HG02678 (cell line): Measurements from ENCODE around the gene SUPT7L.

Experiments used
- ATAC-seq: cut with Tn5 transposase; IDR thresholded peaks from one replicate; pipeline ENCODE4 v1.9.1; 2021; ENCODE audit warnings: mild to moderate bottlenecking, moderate library complexity; ENCODE audit not compliant: unreplicated experiment

Gene SUPT7L, protein sequence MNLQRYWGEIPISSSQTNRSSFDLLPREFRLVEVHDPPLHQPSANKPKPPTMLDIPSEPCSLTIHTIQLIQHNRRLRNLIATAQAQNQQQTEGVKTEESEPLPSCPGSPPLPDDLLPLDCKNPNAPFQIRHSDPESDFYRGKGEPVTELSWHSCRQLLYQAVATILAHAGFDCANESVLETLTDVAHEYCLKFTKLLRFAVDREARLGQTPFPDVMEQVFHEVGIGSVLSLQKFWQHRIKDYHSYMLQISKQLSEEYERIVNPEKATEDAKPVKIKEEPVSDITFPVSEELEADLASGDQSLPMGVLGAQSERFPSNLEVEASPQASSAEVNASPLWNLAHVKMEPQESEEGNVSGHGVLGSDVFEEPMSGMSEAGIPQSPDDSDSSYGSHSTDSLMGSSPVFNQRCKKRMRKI

GRCh38 chr2:27663285-27664153, at the start of gene SUPT7L, which contains the start of gene SLC4A1AP:
Gene SUPT7L, minus strand, starts transcription at chr2:27663614. Its CDS starts 1,422 bp downstream, at chr2:27662192.
Gene SLC4A1AP, plus strand, starts transcription at chr2:27663889. Its CDS starts 26 bp downstream, at chr2:27663915.
- ATAC-seq = peak; percentile 70

- ATAC-seq = no peak
Measured at GRCh38 chr2:27713201-27713600, 49.8 kb upstream of the SUPT7L start.

GRCh38 chr2:27712522-27712921, 49.1 kb upstream of the SUPT7L start:
- ATAC-seq = no peak

- no peak for ATAC-seq
Measured at GRCh38 chr2:27711804-27712203, 48.4 kb upstream of the SUPT7L start.

DNA sequence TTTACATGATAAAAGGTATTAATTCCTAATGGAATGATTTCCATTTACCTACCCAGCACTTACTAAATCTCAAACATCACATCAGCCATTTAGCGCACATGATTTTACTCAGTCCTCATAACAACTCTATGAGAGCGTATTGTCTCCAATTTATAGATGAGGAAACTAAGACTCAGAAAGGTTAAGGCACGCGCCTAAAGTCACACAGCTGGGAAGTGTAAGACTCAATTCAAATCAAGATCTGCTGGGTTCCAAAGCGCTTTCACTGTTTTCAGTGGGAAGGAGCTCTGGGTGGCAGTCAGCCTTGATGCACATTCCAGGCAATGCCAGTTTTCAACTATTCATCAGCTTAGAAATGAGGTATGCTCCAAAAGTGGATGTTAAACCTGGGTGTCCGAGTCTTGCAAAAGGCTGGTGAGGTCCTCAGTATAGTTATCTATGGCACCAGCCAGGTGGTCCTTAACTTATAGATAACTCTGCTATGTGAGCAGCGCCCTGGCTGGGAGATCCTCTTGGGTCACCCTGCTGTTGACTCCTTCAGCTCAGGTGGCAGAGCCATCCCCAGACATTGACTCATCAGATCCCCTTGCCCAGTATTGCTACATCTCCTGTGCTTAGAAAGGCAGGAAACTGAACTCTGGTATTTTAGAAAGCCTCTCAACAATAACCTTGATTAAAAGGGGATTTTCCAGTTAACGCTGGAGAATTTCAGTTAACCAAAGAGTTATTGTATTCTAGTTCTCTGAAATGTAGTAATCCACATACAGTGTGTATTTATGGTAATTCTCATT, 47.4 kb upstream of the SUPT7L start:
- no peak for ATAC-seq

GRCh38 chr2:27709960-27710575, 46.7 kb upstream of the SUPT7L start:
- ATAC-seq = no peak

- no peak for ATAC-seq
Measured at GRCh38 chr2:27709326-27709725, 45.9 kb upstream of the SUPT7L start.

GRCh38 chr2:27708666-27709065, 45.3 kb upstream of the SUPT7L start:
- no peak for ATAC-seq

GRCh38 chr2:27708257-27708654, 44.8 kb upstream of the SUPT7L start:
- no peak for ATAC-seq

DNA sequence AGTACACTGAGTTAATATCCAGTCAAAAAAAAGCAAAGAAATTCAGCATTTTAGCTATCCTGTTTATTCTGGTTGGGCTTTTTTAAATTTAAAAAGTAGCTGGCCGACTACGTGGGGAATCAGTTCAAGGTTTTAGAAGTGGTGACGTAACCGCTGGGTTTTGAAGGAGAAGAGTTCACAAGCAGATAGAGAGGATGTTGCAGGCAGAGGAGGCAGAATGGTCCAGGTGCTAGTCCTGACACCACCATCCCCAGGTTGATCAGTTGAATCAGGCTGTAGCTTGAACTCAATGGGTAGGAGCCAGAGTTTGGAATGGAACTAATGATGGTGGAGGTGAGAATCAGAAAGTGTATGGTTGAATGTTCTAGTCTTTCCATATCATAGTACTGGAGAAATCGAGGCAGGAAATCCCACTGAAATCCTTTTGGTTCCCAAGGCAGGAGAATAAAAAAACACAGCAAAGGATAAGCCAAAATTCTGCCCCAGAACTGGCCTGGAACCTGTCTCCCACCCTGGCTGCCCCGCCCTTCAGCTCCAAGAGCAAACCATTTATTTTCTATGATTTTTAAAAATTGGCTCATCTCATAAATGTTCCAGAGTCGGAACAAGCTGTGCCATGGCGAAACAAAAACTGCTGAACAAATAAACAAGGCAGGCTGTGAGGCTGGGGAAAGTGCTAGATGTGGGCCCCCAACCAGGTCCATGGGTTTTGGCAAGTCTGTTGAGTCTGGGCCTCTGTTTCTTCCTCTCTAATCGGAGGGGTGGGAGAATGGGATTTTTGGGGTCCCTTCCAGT, 44.2 kb upstream of the SUPT7L start:
- ATAC-seq = no peak

DNA sequence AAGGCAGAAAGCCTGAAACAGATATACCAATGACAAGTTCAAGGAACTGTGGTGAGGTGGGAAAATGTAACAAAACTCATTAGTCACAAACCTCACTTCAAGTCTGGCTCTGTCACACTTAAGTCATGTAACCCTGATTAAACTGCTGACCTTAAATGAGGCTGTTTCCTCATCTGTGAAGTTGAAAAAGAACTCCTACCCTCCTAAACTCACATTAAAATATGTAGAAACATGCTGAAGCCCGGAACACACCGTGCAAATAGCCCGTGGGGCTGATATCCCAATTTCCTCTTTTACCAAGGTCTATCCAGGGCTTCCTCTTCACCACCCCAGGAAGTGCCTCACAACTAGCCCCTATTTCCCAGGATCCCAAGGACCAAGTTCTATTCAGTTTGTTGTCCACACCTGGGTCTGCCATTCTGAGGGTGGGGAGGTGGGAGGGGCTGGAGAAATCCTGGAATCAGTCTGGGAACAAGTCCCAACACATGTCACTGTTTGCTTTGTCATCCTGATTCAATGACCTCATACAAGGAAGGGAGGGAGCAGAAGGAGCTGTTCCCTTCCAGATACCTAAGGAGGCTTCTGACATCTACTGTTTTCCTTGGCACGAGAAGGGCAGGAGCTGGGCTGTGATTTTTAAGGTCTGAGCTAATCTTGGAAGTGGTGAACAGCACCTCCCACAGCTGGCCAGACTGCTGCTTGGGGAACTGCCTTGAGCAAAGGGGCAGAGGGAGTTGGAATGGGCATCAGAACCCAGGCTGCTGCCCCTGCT, 42.6 kb upstream of the SUPT7L start:
- no peak for ATAC-seq

GRCh38 chr2:27704342-27704876, 41.0 kb upstream of the SUPT7L start:
- no peak for ATAC-seq

GRCh38 chr2:27703638-27704341, 40.4 kb upstream of the SUPT7L start:
- no peak for ATAC-seq

- no peak for ATAC-seq
Measured at GRCh38 chr2:27702302-27702701, 38.9 kb upstream of the SUPT7L start.

DNA sequence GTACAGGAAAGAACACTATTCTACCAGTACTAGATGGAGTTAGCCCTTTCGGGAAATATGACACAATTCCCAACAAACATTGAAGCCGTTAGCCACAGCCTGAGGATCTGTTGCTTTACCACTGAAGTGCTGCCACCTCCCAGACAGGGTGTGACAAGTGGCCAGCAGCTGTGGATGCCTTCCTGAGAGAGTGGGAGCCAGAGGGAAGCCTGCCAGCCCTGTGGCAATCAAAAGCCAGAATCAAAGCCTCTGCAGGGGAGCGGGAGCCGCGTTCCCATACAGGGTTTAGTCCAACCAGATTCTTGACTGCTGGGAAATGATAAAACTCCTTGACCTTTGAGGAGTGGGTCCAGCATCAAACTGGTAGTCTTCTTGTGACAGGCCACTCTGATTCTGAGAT, 38.3 kb upstream of the SUPT7L start:
- no peak for ATAC-seq

DNA sequence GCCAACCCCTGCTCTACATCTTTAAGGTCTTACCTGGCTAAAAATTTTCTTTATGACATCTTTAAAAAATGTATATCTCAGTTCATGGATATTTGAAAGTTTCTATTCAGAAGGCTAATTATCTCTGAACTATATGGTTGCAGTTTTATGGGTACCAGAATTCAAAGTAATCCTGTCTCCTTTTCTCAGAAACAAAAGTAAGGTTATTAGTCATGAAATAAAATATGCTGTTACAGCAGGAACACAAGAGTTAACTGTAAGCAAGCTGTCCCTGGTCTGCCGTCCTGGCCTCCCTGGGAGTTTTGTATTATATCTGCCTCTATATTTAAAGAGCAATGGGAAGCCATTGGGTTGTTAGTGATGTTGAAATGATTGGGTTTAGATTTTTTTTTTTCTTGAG, 34.2 kb upstream of the SUPT7L start:
- ATAC-seq = no peak

DNA sequence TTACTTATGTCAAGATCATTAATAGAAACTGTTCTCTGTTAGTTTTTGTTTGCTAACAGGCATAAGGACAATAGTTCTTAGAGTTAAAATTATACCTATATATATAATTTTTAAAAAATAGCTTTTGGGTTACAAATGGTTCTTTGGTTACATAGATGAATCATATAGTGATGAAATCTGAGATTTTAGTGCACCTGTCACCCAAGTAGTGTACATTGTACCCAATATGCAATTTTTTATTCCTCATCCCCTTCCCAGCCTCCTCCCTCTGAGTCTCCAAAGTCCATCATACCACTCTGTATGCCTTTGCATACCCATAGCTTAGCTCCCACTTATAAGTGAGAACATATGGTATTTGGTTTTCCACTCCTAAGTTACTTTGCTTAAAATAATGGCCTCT, 26.6 kb upstream of the SUPT7L start:
- no peak for ATAC-seq

- ATAC-seq = no peak
Measured at GRCh38 chr2:27689424-27689823, 26.0 kb upstream of the SUPT7L start.
